NCI-H2196 treated with DMSO at 0.1 percent for 48 hours (cell line): ENCODE data around the gene PTPN14.
A peak's percentile ranks its signal among the peaks of the same experiment; 100 is the strongest.

ENCODE experiments used
- DNase-seq: peaks from one replicate; lab custom pipeline; 2025; ENCODE audit not compliant: unreplicated experiment; lab: John Stamatoyannopoulos, UW

The PTPN14 gene

DNA sequence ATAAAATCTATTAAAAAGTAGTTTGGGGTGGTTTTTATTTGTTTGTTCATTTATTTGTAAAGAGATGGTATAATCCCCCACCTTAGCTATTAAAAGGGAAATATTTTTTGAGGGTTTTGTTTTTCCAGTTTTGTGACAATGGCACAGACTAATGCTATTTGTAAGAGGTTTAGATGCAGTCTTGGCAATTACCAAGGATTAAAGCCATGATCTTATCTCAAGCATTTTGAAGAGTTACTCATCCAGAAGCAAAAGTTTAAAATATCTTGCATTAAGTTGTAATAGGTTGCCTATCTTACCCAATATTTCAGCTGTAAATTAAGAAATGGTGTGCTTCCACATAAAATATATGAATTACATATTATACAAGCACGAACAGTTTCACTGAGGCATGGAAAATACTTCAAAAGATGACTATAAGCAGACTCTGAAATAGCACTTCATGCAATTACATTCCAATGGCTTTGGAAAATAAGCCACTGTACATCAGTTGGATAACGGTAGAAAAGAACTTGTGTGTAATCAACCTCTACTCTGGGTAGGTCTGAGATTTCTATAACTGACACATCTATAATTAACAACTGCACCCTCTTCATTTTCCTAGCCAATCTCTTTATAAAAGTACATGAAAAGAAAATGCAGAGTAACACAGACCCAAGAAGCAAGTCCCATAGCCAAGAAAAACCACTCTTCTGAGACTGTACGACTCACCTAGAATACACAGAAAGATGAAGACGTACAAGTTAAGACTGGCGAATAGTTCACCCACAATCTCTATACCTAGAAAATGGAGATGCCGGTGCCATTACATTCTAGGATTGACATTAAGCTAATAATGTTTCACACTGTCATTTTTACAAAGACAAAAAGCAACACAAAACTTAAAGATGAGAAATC, 95.2 kb downstream of the PTPN14 start:
- no peak for DNase-seq

DNA sequence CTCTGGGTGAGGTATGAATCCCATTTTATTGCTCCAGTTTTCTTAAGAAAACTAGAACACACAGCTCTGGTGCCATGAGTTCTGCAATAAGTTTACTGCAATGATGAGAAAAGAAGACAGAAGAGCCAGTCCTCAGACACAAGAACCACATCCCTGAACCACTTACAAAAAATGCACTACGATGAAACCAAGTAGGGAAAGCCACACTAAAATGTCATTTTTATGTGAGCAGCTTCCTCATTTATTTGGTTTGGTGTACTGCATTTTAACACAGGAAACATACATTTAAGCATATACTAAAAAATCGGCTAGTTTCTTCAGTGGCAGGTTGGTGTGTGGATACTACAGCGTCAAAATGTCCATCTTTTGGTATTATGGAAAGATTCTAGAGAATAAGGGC, 95.9 kb downstream of the PTPN14 start:
- no peak for DNase-seq

DNA sequence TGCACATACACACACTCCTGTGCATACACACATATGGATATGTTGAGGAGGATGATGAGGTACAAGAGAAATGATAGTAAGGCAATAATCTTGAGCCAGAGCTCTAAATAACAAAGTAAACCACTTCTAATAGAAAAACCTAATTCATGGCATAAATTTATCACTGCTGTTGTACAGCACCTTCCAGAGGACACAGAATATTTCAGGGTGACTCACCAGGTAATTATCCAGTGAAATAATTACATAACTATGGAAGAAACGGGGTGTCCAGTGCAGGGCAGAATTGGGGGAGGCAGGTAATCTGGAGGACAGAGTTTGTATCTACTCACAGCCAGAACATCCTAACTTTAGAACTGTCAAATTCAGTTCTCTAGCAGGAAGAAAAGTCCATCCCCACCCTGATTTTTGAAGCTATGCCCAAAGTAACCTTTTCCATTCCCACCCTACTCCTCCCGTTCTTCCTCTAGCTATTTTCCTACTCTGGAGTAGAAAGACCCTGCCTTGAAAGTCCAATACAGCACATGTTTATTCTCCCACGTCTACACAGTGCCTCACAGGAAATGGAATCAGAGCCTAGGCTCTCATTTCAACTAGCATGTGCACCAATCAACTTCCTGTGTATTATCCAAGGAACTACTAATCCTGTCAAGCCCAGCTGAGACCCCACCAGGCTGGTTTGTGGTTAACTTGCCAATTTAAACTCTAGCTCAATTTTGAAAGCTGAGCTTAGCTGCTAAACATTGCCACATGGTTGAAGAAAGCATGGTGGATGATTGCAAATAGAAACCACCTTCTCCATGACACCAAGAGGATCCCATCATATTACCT, 96.6 kb downstream of the PTPN14 start:
- no peak for DNase-seq

GRCh38 chr1:214453109-214453722, 98.2 kb downstream of the PTPN14 start:
- DNase-seq, result no peak

DNA sequence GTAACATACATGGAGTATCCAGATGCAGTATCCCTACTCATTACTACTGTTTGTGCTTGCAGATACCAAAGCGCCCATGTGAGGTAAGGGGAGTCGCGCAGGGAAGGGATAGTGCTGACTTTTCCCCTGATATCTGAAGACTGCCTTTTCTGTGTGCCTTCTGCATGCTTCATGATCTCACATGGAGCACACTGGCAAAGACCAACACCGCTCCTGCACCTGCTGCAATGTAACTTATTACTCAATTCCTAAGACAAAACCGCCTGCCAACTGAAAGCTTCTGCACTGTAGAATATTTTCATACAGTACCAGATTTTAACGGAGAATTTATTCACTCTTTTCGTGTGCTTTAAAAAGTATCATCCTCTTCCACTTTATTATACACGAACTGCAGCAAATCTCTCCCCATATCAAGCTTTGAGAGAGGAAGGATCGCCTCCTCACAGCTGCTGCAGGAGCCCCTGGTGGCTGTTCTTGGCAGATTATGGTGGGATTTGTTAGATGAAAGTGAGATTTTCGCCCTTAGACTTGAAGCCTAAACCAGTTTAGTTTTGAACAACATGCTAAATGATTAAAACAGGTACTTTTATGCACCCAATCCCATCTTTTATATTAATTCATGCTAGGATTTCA, 99.1 kb downstream of the PTPN14 start:
- DNase-seq, result no peak

- no peak for DNase-seq
These were observed 99.8 kb downstream of the PTPN14 start for GRCh38 chr1:214451596-214451995.

- DNase-seq, result no peak
These were observed 102.0 kb downstream of the PTPN14 start for GRCh38 chr1:214449371-214449770.

- DNase-seq, result no peak
These were observed 102.9 kb downstream of the PTPN14 start for GRCh38 chr1:214448536-214448935.

DNA sequence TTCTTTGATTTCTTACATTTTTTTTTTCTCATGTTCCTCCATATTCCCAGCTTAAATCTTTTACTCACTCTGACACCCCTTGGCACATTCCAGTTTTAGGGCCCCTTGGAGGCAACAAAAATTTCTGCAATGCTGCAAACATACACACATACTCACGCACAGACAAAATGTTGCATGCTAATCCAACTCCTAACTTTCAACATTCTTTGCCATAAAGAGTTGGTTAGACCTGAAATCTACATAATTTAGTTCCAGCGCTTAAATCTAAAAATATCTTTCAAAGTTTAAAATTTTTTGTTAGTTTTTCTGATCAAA, 103.9 kb downstream of the PTPN14 start:
- no peak for DNase-seq

DNA sequence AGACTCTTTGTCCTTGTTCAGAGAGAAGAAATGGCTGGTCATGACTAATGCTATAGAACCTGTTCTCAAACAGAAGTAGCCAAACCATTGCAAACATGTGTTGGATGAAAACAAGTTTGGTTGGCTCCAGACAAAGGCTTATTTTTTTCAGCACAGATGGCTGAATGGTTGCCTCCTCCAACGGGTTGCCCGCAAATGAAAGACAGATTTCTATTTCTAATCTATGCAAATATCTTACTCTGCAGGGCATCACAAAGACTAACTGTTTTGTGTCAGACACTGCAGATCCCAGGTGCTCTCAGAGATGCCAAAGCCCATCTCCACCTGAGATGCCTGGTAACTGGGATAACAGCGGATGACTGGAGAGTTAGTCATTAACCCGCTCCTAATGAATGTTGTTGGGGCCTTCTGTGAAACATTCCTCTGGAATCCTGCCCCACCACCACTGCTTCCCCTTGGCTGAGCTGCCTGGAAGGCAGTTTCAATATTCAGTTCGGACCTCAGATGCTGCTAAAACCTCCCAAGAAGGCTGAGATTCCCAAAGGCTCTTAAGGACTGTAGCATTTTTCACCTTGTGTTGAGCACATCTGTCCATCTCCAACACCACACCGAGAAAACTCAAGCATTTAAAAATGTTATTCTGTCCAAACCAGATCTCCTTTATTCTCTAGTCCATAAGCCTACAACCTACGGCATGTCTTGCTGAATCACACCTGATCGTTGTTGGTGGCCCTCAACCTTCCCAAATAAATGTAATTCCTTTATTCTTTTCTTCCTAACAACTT, 104.4 kb downstream of the PTPN14 start:
- no peak for DNase-seq

- no peak for DNase-seq
These were observed 105.4 kb downstream of the PTPN14 start for GRCh38 chr1:214445831-214446614.

- no peak for DNase-seq
These were observed 106.2 kb downstream of the PTPN14 start for GRCh38 chr1:214445199-214445598.

DNA sequence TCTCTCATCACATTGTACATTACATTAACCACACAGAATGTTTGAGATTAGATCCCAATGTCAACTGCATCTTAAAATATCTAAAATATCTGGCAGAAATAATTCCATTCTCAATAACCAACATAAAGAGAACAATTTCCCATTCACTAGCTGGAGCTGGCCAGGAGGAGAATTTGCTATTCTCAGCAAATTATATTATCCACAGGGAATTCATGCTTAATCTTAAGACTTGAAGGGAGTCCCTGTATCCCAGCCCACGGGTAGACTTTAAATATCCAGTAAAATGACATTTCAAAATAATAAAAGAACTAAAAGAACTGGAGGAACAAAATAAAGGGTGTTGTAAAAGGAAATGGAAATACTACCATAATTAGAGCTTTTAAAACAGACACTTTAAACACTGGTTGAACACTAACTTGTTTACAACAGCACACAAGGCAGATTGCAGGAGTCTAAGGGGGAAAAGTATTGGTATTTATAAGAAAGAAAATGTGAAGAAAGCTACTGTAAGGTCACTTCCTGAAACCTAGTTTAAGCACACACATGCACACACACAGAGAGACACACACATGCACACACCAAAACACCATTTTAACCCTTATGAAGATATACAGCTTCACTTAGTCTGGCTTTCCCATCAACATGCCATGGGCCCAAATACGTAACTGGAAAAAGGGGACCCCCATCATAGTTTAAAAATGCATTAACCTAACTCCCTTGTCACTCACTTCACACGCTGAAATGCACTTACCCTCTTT, 107.0 kb downstream of the PTPN14 start:
- no peak for DNase-seq

DNA sequence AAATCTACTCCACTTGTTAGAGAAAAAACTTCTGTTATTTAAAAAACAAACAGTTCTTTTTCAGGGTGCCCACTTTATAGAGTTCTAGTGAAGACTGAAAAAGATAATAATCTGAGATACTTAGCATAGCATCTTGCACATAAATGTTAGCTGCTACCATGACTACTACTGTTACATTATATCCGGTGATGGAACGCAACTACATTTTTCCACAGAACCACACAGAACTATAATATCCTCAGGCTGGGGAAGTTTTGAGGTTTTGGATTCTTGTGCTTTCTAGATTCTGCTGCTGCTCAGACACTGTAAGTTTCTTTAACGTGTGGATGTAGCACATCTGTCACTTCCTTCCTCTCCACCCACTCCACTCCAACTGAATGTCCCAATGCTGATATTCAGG, 110.3 kb downstream of the PTPN14 start:
- DNase-seq, result no peak

DNA sequence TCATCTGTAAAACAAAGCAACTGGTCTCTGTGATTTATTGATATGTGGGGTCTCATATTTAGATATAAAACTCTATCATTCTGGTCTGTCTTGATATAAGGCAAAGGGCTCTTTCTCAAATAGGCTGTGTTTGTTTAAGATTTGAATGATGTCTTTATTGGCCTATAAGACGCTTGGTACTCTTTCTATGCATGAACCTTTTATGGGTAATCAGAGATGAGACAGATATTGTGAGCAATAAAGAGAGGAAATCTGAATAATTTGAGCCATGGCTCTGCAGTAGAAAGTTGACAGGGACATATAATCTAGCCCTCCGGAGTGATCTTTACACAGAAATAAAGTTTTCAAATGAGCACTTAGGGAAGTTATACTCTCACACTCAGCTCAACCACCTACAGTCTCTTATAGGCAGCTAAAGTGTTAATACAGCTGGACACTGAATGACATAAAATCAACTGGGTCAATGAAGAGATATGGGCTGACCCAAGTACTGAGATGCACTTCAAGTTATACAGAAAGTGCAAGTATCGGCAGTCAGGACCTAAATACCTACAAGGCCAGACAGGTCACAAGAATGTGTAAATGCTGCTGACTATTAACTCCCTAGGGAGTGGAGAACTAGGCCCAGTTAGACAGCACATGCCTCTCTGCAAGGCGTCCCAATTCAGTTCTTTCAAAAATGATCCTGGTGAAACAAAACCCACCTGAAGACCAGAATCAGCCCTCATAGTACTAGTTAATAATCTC, 111.0 kb downstream of the PTPN14 start:
- no peak for DNase-seq

DNA sequence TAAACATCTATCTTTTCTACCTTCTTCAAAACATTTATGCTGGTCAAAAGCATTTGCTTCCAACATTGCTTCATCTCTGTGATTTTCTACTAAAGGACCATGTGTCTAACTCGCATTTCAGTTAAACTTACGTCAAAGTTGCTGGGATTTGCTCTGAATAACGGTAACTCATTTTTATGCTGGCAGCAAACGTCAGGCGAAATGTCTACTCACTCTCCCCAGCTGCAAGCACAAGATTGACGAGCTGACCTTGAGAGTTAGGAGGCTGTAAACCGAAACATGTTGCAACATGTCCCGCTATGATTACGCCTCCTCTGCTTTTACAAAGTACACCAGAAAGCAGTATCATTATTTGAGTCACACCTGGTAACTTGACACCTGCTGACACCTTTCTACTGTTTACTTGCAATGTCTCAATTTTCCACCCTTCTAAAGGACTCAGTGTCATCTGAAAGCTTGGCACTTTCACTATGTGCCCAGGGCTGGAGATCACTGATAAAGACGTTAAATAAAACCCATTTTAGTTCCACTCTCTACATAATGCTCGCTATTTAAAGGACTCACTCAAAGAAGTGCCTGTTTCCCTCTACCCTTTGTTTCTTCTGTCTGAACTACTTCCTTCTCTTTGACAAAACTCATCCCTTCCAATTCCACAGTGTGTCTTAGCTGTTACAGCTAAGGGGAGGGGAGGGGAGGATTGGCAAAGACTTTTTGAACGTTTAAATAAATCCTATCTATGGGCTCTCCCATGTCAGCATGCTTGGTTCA, 111.9 kb downstream of the PTPN14 start:
- peak; percentile 37 for DNase-seq

GRCh38 chr1:214438530-214438929, 112.9 kb downstream of the PTPN14 start:
- no peak for DNase-seq

DNA sequence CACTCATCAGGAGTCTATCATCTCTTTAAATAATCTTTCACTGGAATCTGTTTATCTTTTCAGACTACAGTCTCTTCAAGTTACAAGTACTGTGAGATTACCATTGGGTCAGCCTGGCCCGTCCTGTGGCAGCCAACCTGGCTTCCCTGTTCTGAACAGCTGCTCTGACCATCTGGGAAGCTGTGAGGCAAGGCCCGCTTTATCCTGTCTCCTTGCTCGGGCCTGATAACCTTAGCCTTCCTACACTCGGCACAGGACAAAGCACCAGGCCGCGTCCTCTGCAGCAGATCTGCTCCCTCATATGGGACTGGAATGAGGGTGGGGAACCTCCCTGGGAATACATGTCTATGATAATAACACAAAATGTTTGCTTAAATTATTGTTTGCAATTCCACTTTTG, 113.3 kb downstream of the PTPN14 start:
- no peak for DNase-seq
